NCI-H1092 treated with DMSO at 0.1 percent for 48 hours (cell line): ENCODE measurements around the gene RAB40C.
"Not testable (repeated sequence)": the region's sequence is repeated elsewhere in the genome, so short reads cannot be mapped to it uniquely, and the experiment has no call there.

ENCODE experiments used
- DNase-seq: peaks from one replicate; lab custom pipeline; 2025; lab: John Stamatoyannopoulos, UW

RAB40C gene

GRCh38 chr16:590815-591200, 942 bp downstream of the RAB40C start:
- DNase-seq, result no peak

DNA sequence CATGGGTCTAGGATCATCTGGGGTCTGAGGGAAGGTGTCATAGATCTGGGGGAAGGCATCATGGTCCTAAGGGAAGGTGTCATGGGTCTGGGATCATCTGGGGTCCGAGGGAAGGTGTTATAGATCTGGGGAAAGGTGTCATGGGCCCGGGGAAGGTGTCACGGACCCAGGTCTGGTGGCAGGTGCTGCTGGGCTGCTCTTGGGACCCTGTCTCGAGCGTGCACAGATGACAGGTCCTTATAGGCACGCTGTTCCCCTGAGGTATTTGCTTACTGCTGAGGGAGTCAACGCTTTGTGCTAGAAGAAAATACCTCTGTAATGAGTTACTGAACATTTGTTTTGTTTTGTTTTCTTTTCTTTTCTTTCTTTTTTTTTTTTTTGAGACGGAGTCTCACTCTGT, 1.4 kb downstream of the RAB40C start:
- no peak for DNase-seq

DNA sequence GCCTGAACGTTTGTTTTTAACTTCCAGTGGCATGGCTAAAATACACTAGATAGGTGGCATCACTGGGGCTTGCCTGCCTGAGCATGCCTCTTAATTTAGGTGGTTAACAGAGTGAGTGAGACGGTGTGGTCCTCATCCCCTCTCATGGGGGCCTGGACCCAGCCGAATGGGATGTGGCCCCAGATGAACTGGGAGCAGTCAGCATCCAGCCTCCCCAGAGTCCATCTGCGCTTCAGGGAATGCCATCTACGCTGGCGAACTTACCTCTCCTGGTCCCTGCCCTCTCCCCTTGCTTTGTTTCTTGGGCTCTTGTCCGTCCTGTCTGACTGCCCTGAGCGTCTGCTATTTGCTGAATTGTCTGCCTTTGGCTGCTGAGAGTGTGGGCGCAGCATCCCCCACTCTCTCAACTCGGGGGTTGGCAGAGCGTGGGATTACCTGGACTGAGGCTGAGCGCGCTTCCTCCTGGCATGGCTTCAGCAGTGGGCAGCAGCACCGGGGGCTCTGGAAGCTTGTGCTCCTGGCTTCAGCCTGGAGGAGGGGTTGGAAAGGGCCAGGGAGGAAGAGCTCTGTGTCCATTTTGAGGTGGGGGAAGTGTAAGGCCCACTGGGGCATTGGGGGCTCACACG, 2.1 kb downstream of the RAB40C start:
- no peak for DNase-seq

DNA sequence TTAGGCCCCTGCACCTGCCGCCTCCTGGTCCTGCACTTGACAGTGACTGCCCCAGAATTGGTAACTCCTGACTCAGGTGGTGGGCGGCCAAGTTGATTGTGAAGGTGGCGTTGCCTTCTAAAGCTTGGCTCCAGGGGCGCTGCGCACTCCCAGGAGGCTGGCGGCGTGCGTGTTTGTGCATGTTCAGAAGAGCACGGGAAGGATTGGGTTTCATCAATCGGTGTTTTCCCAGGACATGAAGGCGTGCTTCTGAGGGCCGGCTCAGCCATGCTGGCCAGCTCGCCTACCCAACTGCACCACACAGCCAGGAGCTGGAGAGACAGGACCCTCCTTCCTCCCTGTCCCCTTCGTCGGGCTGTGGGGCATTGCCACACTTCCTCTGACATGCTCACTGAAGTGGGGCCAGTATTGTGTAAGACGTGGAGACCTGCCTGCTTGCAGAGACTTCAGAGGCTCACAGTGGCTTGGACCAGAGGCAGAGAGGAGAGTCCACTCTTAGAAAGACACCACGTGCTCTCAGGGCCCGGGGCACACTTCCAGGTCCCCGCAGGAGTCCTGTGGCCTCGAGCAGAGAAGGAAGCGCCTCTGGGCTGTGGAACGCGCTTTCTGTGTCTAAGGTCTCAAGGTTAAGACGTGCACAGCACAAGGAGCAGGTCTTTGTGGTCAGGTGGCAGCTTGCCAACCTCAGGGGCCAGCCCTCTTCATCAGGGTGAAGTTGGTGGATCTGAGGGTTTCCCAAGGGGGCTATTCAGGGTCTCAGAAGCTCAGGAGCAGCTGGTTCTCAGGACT, 2.8 kb downstream of the RAB40C start:
- peak; percentile 61 for DNase-seq

DNA sequence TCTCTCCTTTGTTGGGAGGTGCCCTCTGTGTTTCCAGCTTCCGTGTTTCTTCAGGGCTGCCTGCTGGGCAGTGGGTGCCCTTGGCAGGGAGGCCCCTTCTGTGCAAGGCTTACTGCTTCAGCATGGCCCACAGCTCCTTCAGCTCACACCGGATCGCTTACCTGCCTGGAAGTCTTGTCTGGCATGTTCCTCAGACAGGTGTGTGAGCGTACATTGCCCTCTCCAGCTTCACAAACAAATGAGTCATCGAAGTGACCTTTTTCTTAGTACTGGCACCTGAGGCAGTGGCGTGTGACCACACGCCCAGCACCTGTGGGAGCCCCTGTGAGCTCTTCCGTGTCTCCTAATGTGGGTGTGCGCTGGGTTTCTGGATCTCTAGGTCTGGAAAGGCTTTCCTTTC, 3.5 kb downstream of the RAB40C start:
- no peak for DNase-seq

DNA sequence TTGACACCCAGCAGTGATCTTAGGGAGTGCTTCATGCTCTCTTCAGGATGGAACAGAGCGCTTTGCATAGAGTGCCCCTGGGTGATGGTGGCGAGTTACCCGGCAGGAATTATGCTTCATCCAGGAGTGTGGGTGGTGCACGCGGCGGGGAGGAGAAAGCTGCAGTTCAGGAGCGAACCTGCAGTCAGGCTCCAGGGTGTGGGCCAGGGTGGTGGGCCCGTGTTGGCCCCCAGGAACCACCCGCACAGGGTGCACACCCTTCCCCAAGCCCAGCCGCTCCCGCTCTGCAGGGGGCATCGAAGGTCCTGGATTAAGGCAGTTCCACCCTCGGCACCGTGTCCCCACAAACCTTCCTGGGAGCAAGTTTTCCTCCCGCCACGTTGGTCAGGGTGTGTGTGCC, 3.9 kb downstream of the RAB40C start:
- DNase-seq, result no peak

- no peak for DNase-seq
These were observed 5.2 kb downstream of the RAB40C start for GRCh38 chr16:595094-595528.

- DNase-seq, result no peak
These were observed 6.3 kb downstream of the RAB40C start for GRCh38 chr16:595942-596735.

GRCh38 chr16:596736-597060, 6.8 kb downstream of the RAB40C start:
- DNase-seq, result no peak

DNA sequence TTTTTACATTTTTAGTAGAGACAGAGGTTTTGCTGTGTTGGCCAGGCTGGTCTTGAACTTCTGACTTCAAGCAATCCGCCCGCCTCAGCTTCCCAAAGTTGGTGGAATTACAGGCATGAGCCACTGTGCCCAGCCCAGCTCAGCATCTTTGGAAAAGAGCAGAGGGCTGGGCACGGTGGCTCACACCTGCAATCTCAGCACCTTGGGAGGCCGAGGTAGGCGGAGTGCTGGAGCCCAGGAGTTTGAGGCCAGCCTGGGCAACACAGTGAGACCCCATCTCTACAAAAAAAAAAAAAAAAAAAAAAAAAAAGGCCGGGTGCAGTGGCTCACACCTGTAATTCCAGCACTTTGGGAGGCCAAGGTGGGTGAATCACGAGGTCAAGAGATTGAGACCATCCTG, 7.8 kb downstream of the RAB40C start:
- DNase-seq, result not testable (repeated sequence)

DNA sequence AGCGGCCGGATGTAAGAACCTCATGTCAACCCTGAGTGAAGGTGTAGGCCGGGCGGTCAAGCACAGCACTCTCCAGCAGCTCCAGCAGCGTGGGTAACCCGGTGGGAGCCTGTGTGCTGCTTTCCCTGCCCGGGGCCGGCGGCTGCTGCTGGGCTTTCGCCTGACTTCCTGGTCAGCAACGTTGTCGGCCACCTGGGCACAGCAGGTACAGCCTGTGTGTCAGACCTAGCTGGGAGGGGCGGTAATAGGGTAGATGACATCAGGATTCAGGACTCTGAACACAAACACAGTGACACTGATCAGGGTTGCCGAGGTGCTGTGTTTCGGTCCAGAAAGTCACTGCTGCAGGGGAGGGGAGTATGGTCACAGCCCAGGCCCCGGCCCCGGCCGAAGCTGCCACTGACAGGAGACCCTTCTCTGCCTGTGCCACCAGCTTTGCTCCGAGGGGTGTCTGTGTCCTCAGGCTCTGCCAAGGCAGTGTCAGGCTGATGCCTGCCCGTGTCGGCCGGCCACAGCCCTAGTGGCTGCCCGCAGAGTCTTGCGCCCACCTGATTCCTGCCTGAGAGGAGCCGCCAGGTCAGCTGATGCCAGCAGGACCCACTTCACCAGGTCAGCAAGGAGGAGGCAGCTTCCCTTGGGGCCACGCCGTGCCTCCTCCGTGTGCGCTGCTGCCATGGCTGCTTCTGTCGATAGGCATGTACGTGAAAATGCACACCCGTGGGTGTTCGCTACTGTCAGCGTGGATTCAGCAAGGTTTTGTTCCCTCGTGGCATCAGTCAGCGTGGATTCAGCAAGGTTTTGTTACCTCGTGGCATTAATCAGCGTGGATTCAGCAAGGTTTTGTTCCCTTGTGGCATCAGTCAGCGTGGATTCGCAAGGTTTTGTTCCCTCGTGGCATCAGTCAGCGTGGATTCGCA, 9.2 kb downstream of the RAB40C start:
- DNase-seq, result no peak

DNA sequence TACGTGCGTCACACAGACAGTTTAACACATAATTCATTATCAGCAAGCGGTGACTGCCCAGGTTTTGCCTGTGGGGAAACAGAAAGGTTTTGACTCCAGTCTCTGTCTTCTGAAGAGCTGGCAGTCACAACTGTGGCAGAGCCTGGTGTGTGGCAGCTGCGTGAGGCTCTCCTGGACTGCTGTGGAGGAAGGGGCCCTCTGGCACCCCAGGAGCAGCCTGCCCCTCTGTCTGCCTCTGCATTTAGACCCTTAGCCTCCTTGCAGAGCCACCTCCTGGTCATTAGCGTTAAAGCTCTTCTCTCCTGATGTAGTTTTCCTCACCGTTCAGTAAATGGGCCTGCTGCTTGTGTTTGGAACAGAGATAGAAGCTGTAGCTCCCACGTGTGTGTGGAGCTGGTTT, 10.9 kb downstream of the RAB40C start:
- no peak for DNase-seq

DNA sequence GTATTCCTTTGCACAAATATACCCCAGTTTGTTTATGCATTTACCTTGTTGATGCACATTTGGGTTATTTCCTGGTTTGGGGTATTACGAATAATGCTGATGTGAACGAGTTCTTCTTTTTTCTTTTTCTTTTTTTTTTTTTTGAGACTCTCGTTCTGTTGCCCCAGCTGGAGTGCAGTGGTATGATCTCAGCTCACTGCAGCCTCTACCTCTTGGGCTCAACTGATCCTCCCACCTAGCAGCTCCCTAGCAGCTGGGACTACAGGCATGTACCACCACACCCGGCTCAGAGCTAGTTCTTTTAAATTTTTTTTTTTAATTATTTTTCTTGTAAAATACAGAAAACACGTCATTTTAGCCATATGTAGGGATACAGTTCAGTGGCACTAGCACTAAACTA, 14.1 kb downstream of the RAB40C start:
- no peak for DNase-seq

- no peak for DNase-seq
These were observed 16.9 kb downstream of the RAB40C start for GRCh38 chr16:606656-607307.

DNA sequence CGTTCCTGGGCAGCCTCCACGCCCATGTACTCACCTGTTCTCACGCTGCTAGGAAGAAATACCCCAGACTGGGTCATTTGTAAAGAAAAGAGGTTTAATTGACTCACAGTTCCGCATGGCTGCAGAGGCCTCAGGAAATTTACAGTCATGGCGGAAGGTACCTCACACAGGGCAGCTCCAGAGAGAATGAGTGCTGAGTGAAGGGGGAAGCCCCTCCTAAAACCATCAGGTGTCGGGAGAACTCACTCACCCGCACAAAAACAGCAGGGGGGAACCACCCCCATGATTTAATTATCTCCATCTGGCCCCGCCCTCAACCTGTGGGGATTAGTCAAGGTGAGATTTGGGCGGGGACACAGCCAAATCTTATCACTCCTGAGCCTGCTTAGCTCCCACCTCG, 18.2 kb downstream of the RAB40C start:
- no peak for DNase-seq

DNA sequence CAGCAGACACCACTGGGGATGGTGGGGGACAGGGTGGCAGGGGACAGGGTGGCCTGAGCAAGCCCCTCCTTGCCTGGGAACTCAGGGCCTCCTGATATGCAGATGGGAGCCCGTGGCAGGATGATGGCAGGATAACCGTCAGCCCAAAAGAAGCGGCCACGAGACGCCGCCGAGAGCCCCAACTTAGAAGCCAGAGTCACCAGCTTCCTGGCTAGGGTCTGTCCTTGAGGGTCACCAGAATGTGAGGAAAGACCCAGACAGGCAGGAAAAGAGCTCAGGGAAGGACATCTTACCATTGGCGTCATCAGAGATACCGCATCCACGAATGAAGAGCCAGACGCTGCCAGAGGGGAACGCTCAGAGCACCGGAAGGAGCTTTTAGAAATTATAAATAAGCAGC, 19.4 kb downstream of the RAB40C start:
- DNase-seq, result no peak

DNA sequence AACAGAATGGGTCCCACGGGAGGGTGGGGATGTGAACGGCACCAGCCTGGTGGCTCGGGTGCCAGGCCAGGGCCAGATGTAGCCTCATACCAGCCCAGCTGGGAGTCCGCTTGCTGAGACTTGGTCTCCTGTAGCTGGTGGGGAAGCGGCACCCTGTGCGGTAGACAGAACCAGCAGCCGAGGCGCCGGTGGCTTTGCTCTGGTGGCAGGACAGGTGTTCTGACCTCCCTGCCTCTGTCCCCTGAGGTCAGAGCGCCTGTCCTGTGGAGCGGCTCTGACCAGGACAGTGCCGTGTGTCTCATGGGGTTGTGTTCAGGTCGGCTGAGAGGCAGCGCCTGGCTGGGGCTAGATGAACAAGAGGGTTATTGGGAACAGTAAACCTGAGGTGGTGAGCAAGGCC, 20.1 kb downstream of the RAB40C start:
- no peak for DNase-seq

DNA sequence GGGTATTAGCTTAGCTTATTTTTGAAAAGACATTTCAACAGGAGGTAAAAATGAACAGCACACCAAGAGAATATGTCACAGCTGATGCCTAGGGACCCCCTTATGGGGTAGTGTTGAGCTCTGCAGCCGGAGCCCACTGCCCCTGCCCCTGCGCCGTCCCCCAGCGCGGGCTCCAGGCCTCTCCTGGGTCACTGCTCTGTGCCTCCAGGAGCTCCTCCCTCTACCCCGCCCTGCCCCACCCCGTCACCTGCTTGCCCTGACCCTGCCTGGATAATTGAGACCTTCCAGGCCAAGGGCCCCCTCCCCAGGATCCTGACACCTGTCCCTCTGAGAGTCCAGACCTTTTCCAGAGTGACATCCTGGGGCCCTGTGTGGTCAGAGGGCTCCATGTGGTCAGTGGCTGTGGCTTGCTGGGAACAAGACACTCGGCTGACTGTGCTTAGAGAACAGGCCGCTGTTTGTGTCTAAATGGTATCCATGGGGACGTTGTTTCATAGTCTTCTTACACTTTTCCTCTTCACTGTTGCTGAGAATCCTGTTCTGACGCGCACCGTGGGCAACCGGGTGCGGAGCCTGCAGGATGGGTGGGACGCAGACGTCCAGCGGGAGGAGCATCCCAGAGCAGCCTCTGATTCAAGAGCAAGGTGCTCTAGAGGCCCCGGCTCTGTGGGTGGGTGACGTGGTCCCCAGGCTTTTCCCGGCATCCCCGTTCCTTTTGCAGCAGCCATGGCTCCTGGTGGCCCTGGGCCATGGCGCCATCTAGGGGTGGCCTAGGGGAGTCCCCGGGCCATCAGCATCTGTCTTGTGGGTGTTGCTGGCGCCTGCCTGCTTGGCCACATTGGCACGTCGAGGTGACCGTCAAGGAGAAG, 20.9 kb downstream of the RAB40C start:
- DNase-seq, result no peak

- no peak for DNase-seq
These were observed 25.3 kb downstream of the RAB40C start for GRCh38 chr16:615122-615521.

DNA sequence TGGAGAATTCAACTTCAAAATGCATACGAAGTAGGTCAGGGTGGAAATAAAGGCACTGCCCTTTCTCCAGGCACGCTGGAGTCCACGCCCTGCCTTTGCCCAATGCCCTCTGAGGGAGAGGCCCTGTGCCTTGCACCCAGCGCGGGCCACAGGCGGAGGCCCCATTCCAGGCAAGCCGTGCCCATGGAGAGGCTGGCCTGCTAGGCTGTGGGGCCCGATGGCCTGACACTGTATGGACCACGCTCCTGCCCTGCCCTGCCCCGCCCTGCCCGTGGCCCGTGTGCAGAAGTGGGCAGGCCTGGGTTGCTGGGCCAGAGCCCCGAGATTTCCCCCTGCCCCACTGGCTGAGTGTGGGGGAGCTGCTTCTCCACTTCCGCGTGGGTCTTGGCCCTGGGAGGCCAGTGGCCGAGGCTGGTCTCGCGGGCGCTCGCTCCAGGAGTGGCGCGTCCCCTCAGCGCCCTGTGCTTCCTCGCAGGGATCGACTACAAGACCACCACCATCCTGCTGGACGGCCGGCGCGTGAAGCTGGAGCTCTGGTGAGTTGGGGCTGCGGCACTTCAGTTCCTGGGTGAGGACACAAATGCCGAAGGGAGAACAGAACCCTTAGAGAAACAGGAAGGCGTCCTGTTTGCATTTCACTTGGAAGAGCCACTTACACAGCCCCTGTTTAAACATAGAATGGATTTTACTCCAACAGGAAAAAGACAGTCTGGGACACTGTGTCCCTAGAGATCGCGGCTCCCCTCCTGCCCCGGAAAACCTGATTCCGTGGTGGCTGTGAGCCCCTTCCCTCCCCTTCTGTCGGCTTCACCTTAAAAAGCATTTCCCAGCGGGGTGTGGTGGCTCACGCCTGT, 27.1 kb downstream of the RAB40C start:
- DNase-seq, result no peak
